ENCODE measurements around the gene SEMA4D.

Gene SEMA4D

GRCh38 chr9:89478821-89479668 lies 18.9 kb downstream of the SEMA4D start:
- no peaks in the 10 kb centered on the region for H3K4me1 ChIP-seq (ENCODE audit: control insufficient read depth, low read depth, low read length)
- H3K79me2 ChIP-seq (ENCODE audit: control insufficient read depth, insufficient read depth, low read length) = no peaks in the 10 kb centered on the region
- H2BK5ac ChIP-seq (ENCODE audit: low read length) = no peak overlapping the region
- no peak overlapping the region for H2BK120ac ChIP-seq (ENCODE audit: low read depth, low read length)
- H3K56ac ChIP-seq (ENCODE audit: low read length) = no peak overlapping the region
- H3K27ac ChIP-seq (ENCODE audit: low read depth, low read length) = no peak overlapping the region
- H3K79me1 ChIP-seq (ENCODE audit: low read length) = peaks cover 1% of the 10 kb centered on the region
- H3K36me3 ChIP-seq (ENCODE audit: control insufficient read depth, insufficient read depth, low read length) = no peaks in the 10 kb centered on the region
- H2BK15ac ChIP-seq (replicated peaks; ENCODE audit: low read depth) = no peak overlapping the region
- H2AK5ac ChIP-seq (ENCODE audit: low read length) = no peak overlapping the region
- H3K9ac ChIP-seq (ENCODE audit: low read length) = no peak overlapping the region
- H3K4me3 ChIP-seq (ENCODE audit: low read length) = no peak overlapping the region
- H3K4me2 ChIP-seq (ENCODE audit: low read length) = no peak overlapping the region
- no peak overlapping the region for H3K4ac ChIP-seq (ENCODE audit: low read depth, low read length)
- H3K27me3 ChIP-seq (ENCODE audit: insufficient read depth, low read length, poor library complexity) = no peaks in the 10 kb centered on the region
- H3K23ac ChIP-seq (ENCODE audit: low read length) = no peak overlapping the region
- no CpG with 5 or more reads among the region's 16 CpGs for WGBS (ENCODE audit: extremely low coverage, insufficient coverage, low lambda C conversion rate)
- DNase-seq = no peak
- no peak overlapping the region for H4K8ac ChIP-seq (ENCODE audit: low read depth, low read length)
- H3K18ac ChIP-seq (ENCODE audit: low read length) = no peak overlapping the region
- no peak overlapping the region for H4K5ac ChIP-seq (ENCODE audit: low read length)

- H3K4me3 ChIP-seq (ENCODE audit: low read length) = no peak overlapping the region
- no peak overlapping the region for H2BK120ac ChIP-seq (ENCODE audit: low read depth, low read length)
- no peak overlapping the region for H3K18ac ChIP-seq (ENCODE audit: low read length)
- no peaks in the 10 kb centered on the region for H3K79me2 ChIP-seq (ENCODE audit: control insufficient read depth, insufficient read depth, low read length)
- no peak overlapping the region for H3K27ac ChIP-seq (ENCODE audit: low read depth, low read length)
- peaks cover 1% of the 10 kb centered on the region for H3K79me1 ChIP-seq (ENCODE audit: low read length)
- H3K4me1 ChIP-seq (ENCODE audit: control insufficient read depth, low read depth, low read length) = no peaks in the 10 kb centered on the region
- H3K36me3 ChIP-seq (ENCODE audit: control insufficient read depth, insufficient read depth, low read length) = no peaks in the 10 kb centered on the region
- no peaks in the 10 kb centered on the region for H3K27me3 ChIP-seq (ENCODE audit: insufficient read depth, low read length, poor library complexity)
- no peak overlapping the region for H3K56ac ChIP-seq (ENCODE audit: low read length)
- H2BK15ac ChIP-seq (replicated peaks; ENCODE audit: low read depth) = no peak overlapping the region
- H2BK5ac ChIP-seq (ENCODE audit: low read length) = no peak overlapping the region
- H4K8ac ChIP-seq (ENCODE audit: low read depth, low read length) = no peak overlapping the region
- no peak overlapping the region for H2AK5ac ChIP-seq (ENCODE audit: low read length)
- no peak overlapping the region for H3K4me2 ChIP-seq (ENCODE audit: low read length)
- H4K5ac ChIP-seq (ENCODE audit: low read length) = no peak overlapping the region
- no peak overlapping the region for H3K4ac ChIP-seq (ENCODE audit: low read depth, low read length)
- DNase-seq = no peak
- H3K9ac ChIP-seq (ENCODE audit: low read length) = no peak overlapping the region
- no CpG with 5 or more reads among the region's 9 CpGs for WGBS (ENCODE audit: extremely low coverage, insufficient coverage, low lambda C conversion rate)
- H3K23ac ChIP-seq (ENCODE audit: low read length) = no peak overlapping the region
These were observed 19.9 kb downstream of the SEMA4D start for GRCh38 chr9:89477811-89478630.

GRCh38 chr9:89477384-89477783 lies 20.5 kb downstream of the SEMA4D start:
- Histone ChIP-seq H3K79me1 (ENCODE audit: low read length) (peaks cover 1% of the 10 kb centered on the region), H3K56ac (ENCODE audit: low read length) (no peak overlapping the region), H3K4ac (ENCODE audit: low read depth, low read length) (no peak overlapping the region), H3K18ac (ENCODE audit: low read length) (no peak overlapping the region), H3K4me1 (ENCODE audit: control insufficient read depth, low read depth, low read length) (no peaks in the 10 kb centered on the region), H3K79me2 (ENCODE audit: control insufficient read depth, insufficient read depth, low read length) (no peaks in the 10 kb centered on the region), H3K9ac (ENCODE audit: low read length) (no peak overlapping the region), H2AK5ac (ENCODE audit: low read length) (no peak overlapping the region), H3K36me3 (ENCODE audit: control insufficient read depth, insufficient read depth, low read length) (no peaks in the 10 kb centered on the region), H3K27ac (ENCODE audit: low read depth, low read length) (no peak overlapping the region), H3K27me3 (ENCODE audit: insufficient read depth, low read length, poor library complexity) (no peaks in the 10 kb centered on the region), H3K4me3 (ENCODE audit: low read length) (no peak overlapping the region), H3K23ac (ENCODE audit: low read length) (no peak overlapping the region), H3K4me2 (ENCODE audit: low read length) (no peak overlapping the region), H4K5ac (ENCODE audit: low read length) (no peak overlapping the region), H2BK120ac (ENCODE audit: low read depth, low read length) (no peak overlapping the region), H4K8ac (ENCODE audit: low read depth, low read length) (no peak overlapping the region), H2BK15ac (replicated peaks; ENCODE audit: low read depth) (no peak overlapping the region), H2BK5ac (ENCODE audit: low read length) (no peak overlapping the region)
- no peak for DNase-seq
- WGBS (ENCODE audit: extremely low coverage, insufficient coverage, low lambda C conversion rate) = no CpG with 5 or more reads among the region's 7 CpGs

DNA sequence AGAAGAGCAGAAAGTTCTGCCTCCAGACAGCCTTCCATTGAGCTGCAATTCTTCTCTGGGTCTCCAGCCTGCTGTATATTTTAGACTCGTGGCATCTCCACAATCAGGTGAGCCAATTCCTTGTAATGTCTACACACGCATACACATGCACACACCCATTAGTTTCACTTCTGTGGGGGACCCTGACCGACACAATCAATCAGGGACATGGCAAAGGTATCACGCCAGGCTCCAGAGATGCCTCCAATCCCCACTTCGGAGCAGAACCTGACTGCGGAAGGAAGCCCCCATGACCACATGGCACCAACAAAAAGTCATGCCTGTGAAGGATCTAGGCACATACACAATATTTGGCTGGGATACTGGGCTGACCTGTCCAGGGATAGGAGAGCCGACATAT lies 21.4 kb downstream of the SEMA4D start:
- H3K79me1 ChIP-seq (ENCODE audit: low read length) = peaks cover 1% of the 10 kb centered on the region
- no peak overlapping the region for H3K18ac ChIP-seq (ENCODE audit: low read length)
- DNase-seq = no peak
- WGBS (ENCODE audit: extremely low coverage, insufficient coverage, low lambda C conversion rate) = no CpG with 5 or more reads among the region's 7 CpGs
- H3K79me2 ChIP-seq (ENCODE audit: control insufficient read depth, insufficient read depth, low read length) = no peaks in the 10 kb centered on the region
- H3K4ac ChIP-seq (ENCODE audit: low read depth, low read length) = no peak overlapping the region
- H2BK120ac ChIP-seq (ENCODE audit: low read depth, low read length) = no peak overlapping the region
- H3K4me2 ChIP-seq (ENCODE audit: low read length) = no peak overlapping the region
- no peak overlapping the region for H3K4me3 ChIP-seq (ENCODE audit: low read length)
- H3K56ac ChIP-seq (ENCODE audit: low read length) = no peak overlapping the region
- H2BK5ac ChIP-seq (ENCODE audit: low read length) = no peak overlapping the region
- no peaks in the 10 kb centered on the region for H3K36me3 ChIP-seq (ENCODE audit: control insufficient read depth, insufficient read depth, low read length)
- no peaks in the 10 kb centered on the region for H3K4me1 ChIP-seq (ENCODE audit: control insufficient read depth, low read depth, low read length)
- H2BK15ac ChIP-seq (replicated peaks; ENCODE audit: low read depth) = no peak overlapping the region
- no peak overlapping the region for H4K5ac ChIP-seq (ENCODE audit: low read length)
- no peak overlapping the region for H3K23ac ChIP-seq (ENCODE audit: low read length)
- H4K8ac ChIP-seq (ENCODE audit: low read depth, low read length) = no peak overlapping the region
- H2AK5ac ChIP-seq (ENCODE audit: low read length) = no peak overlapping the region
- no peaks in the 10 kb centered on the region for H3K27me3 ChIP-seq (ENCODE audit: insufficient read depth, low read length, poor library complexity)
- H3K9ac ChIP-seq (ENCODE audit: low read length) = no peak overlapping the region
- H3K27ac ChIP-seq (ENCODE audit: low read depth, low read length) = no peak overlapping the region

- H3K79me1 ChIP-seq (ENCODE audit: low read length) = peaks cover 1% of the 10 kb centered on the region
- H3K27me3 ChIP-seq (ENCODE audit: insufficient read depth, low read length, poor library complexity) = no peaks in the 10 kb centered on the region
- no peaks in the 10 kb centered on the region for H3K4me1 ChIP-seq (ENCODE audit: control insufficient read depth, low read depth, low read length)
- no peak overlapping the region for H2AK5ac ChIP-seq (ENCODE audit: low read length)
- H3K56ac ChIP-seq (ENCODE audit: low read length) = no peak overlapping the region
- no peaks in the 10 kb centered on the region for H3K79me2 ChIP-seq (ENCODE audit: control insufficient read depth, insufficient read depth, low read length)
- no peak overlapping the region for H3K23ac ChIP-seq (ENCODE audit: low read length)
- no peak for DNase-seq
- WGBS (ENCODE audit: extremely low coverage, insufficient coverage, low lambda C conversion rate) = no CpG with 5 or more reads among the region's 9 CpGs
- H2BK5ac ChIP-seq (ENCODE audit: low read length) = no peak overlapping the region
- H4K5ac ChIP-seq (ENCODE audit: low read length) = no peak overlapping the region
- no peak overlapping the region for H3K9ac ChIP-seq (ENCODE audit: low read length)
- no peak overlapping the region for H3K4ac ChIP-seq (ENCODE audit: low read depth, low read length)
- no peak overlapping the region for H2BK120ac ChIP-seq (ENCODE audit: low read depth, low read length)
- no peak overlapping the region for H3K4me3 ChIP-seq (ENCODE audit: low read length)
- H3K18ac ChIP-seq (ENCODE audit: low read length) = no peak overlapping the region
- H2BK15ac ChIP-seq (replicated peaks; ENCODE audit: low read depth) = no peak overlapping the region
- no peak overlapping the region for H3K27ac ChIP-seq (ENCODE audit: low read depth, low read length)
- H3K36me3 ChIP-seq (ENCODE audit: control insufficient read depth, insufficient read depth, low read length) = no peaks in the 10 kb centered on the region
- no peak overlapping the region for H3K4me2 ChIP-seq (ENCODE audit: low read length)
- H4K8ac ChIP-seq (ENCODE audit: low read depth, low read length) = no peak overlapping the region
These were observed 21.9 kb downstream of the SEMA4D start for GRCh38 chr9:89475891-89476440.

Data from mesendoderm (in vitro differentiated cells).